ENCODE data around the gene TNNI2. TPM values are rescaled to one million over a fixed set of nuclear protein-coding genes. Genes with fewer than 3 reads are reported as not detected.
"Not testable (repeated sequence)": the region's sequence is repeated elsewhere in the genome, so short reads cannot be mapped to it uniquely, and the experiment has no call there.

The TNNI2 gene
- total RNA-seq, 4 donors from 2014 or later = 4.7 to 23.9 (median 9.3) TPM; not detected in 1

DNA sequence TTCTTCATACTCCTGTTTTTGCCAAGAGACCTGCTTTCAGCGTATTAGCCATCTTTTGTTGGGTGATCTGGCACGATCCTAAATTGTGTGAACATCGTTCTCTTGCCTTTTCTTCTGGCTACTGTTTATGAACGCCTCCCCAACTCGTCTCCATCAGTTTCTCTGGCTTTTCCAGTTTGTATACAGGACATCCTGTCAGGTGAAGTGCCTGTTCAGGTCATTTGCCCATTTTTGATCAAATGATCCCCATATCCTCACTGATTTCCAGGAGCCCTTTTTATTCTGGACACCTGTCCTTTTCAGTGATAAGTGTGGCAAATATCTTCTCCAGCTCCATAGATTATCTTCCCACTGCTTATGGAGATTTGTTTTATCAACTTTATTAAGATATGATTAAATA lies 26.5 kb upstream of the TNNI2 start:
- no peak overlapping the region for H3K4me3 ChIP-seq
- no peaks in the 10 kb centered on the region for H3K36me3 ChIP-seq
- no peaks in the 10 kb centered on the region for H3K27me3 ChIP-seq
- H3K9me3 ChIP-seq = no peaks in the 10 kb centered on the region
- H3K27ac ChIP-seq = no peak overlapping the region
- TF ChIP-seq, protein P1, sequence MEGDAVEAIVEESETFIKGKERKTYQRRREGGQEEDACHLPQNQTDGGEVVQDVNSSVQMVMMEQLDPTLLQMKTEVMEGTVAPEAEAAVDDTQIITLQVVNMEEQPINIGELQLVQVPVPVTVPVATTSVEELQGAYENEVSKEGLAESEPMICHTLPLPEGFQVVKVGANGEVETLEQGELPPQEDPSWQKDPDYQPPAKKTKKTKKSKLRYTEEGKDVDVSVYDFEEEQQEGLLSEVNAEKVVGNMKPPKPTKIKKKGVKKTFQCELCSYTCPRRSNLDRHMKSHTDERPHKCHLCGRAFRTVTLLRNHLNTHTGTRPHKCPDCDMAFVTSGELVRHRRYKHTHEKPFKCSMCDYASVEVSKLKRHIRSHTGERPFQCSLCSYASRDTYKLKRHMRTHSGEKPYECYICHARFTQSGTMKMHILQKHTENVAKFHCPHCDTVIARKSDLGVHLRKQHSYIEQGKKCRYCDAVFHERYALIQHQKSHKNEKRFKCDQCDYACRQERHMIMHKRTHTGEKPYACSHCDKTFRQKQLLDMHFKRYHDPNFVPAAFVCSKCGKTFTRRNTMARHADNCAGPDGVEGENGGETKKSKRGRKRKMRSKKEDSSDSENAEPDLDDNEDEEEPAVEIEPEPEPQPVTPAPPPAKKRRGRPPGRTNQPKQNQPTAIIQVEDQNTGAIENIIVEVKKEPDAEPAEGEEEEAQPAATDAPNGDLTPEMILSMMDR (IDR thresholded peaks at IDR 0.05) = no peak
- TF ChIP-seq POLR2A (IDR thresholded peaks at IDR 0.05) = no peak
- no peaks in the 10 kb centered on the region for H3K4me1 ChIP-seq
- DNase-seq = no peak

DNA sequence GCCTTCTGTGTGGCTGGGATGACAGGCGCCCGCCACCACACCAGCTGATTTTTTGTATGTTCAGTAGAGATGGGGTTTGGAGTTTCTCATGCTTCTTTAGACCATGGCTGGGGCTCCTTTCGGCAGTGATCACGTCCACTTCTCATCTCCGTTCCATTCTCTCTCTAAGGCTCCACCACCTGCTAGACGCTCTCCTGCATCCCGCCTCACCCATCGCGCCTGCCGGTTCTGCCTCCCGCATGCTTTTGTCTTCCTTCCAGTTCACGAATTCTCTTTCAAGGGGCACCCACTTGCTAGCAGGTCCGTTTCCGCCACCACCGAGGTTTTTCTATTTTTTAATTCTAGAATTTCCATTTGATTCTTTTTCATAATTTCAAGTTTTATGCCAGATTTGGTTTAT lies 26.0 kb upstream of the TNNI2 start:
- Histone ChIP-seq H3K27me3 (no peaks in the 10 kb centered on the region), H3K4me3 (no peak overlapping the region), H3K36me3 (no peaks in the 10 kb centered on the region), H3K9me3 (no peaks in the 10 kb centered on the region), H3K4me1 (no peaks in the 10 kb centered on the region), H3K27ac (no peak overlapping the region)
- TF ChIP-seq POLR2A (IDR thresholded peaks at IDR 0.05) = no peak
- TF ChIP-seq, protein P1 (IDR thresholded peaks at IDR 0.05) = no peak
- DNase-seq = peak in 1 of 3 donors; percentile 13

DNA sequence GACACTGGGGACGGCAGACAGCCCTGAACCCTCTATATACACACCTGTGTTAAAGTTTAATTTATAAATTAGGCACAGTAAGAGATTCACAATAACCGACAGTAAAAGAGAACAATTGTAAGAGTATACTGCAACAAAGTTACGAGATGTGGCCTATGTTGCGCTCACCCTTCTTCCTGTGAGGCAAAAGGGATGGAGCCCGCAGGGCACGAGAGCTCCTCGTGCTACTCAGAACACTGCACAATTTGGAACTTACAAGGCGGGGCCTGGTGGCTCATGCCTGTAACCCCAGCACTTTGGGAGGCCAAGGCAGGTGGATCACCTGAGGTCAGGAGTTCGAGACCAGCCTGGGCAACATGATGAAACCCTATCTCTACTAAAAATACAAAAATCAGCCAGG lies 25.4 kb upstream of the TNNI2 start:
- DNase-seq = peak in 1 of 3 donors; percentile 6
- not testable (repeated sequence) for H3K27ac ChIP-seq, H3K36me3 ChIP-seq, H3K27me3 ChIP-seq, H3K9me3 ChIP-seq, H3K4me1 ChIP-seq, H3K4me3 ChIP-seq

DNA sequence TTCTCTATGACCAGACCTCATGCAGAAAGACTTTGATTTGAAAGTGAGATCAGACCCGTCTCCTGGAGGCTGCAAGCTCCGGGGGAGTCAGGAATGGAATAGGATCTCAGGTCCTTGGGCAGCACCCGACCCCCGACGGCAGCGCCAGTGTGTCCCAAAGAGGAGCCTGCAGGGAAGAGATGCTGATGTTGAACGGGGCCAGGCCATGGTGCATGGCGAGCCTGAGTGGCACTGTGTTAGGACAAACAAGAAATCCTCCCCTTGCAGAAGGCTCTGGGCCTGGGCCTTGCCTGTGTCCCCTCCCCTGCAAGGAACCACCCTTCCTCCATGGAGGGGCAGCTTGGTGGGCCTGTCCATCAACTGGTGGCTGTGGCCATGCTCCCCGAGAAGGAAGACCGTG lies 24.1 kb upstream of the TNNI2 start:
- no peak for DNase-seq
- H3K27me3 ChIP-seq = no peaks in the 10 kb centered on the region
- H3K36me3 ChIP-seq = no peaks in the 10 kb centered on the region
- no peaks in the 10 kb centered on the region for H3K4me1 ChIP-seq
- no peak overlapping the region for H3K27ac ChIP-seq
- no peak overlapping the region for H3K4me3 ChIP-seq
- H3K9me3 ChIP-seq = peaks cover 0 to 10% (median 0%) of the 10 kb centered on the region in 4 donors
- TF ChIP-seq POLR2A (IDR thresholded peaks at IDR 0.05) = no peak
- TF ChIP-seq, protein P1 (IDR thresholded peaks at IDR 0.05) = no peak

DNA sequence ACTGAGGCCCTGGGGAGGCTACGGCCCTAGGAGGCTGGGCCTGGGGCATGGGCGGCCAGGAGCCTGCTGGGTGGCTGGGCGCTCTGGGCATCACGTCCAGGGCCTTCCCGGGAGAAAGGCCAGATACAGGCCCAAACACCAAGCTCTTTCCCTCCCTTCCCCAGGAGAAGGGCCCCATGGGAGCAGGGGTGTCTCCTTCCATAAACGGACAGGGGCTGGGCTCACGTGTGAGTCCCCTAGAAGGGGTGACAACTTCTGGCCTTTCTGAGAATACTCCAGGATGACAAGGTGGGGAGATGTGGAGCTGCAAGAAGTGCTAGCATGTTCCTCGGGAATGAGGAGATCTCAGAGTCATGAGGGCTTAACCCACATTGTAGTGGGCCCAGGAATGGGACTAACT lies 23.5 kb upstream of the TNNI2 start:
- peaks cover 0 to 10% (median 0%) of the 10 kb centered on the region in 4 donors for H3K9me3 ChIP-seq
- H3K36me3 ChIP-seq = no peaks in the 10 kb centered on the region
- no peaks in the 10 kb centered on the region for H3K27me3 ChIP-seq
- no peak overlapping the region for H3K4me3 ChIP-seq
- no peak overlapping the region for H3K27ac ChIP-seq
- no peak for DNase-seq
- no peaks in the 10 kb centered on the region for H3K4me1 ChIP-seq
- TF ChIP-seq POLR2A (IDR thresholded peaks at IDR 0.05) = no peak
- TF ChIP-seq, protein P1 (IDR thresholded peaks at IDR 0.05) = no peak

DNA sequence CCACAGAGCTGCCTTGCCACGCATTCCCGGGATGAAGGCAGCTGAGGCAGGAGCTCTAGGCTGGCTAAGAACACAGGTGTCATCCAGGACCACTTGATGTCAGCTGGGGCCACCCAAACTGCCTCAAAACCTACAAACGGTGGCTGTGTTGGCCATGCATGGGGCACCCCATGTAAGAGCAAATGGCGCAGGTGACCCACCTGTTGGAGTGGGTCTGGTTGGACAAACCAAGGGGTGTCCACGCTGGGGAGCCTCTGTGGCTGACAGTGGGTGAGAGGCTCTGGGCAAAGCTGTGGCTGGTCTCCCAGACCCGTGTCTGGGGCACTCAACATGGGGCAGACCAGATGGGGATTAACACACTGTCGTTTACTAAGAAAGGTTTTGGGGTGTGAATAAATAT lies 23.0 kb upstream of the TNNI2 start:
- H3K27me3 ChIP-seq = no peaks in the 10 kb centered on the region
- H3K36me3 ChIP-seq = no peaks in the 10 kb centered on the region
- no peaks in the 10 kb centered on the region for H3K4me1 ChIP-seq
- no peak for TF ChIP-seq POLR2A (IDR thresholded peaks at IDR 0.05)
- TF ChIP-seq, protein P1 (IDR thresholded peaks at IDR 0.05) = no peak
- H3K4me3 ChIP-seq = no peak overlapping the region
- H3K9me3 ChIP-seq = peaks cover 0 to 10% (median 0%) of the 10 kb centered on the region in 4 donors
- DNase-seq = no peak
- H3K27ac ChIP-seq = no peak overlapping the region
